HepG2 (cell line): Measurements from ENCODE around the gene RNU1-2. TPM values are rescaled to one million over a fixed set of nuclear protein-coding genes. Genes with fewer than 3 reads are reported as not detected.

Experiments used
- ATM ChIP-seq: fragments of 450-650 bp; IDR thresholded peaks from 2 replicates; pipeline ENCODE4 v1.7.1; 2017; ENCODE audit warnings: mild to moderate bottlenecking, borderline replicate concordance
- POLR2A ChIP-seq, 2 experiments: IDR thresholded peaks; 2 replicates each; pipeline ENCODE4 v1.6.1; 2011; ENCODE audit warnings: low read depth in 2 of 2, low read length in 2 of 2, mild to moderate bottlenecking in 1 of 2, moderate library complexity in 1 of 2; ENCODE audit not compliant: insufficient read depth in 1 of 2
- POLR2G ChIP-seq: fragments of 200-400 bp; formaldehyde crosslinking; IDR thresholded peaks from 2 replicates; pipeline ENCODE4 v1.6.1; 2018; ENCODE audit warnings: mild to moderate bottlenecking, low read depth, low read length, moderate library complexity
- SMYD3 ChIP-seq: sonication (generic); formaldehyde crosslinking; IDR thresholded peaks from 2 replicates; pipeline ENCODE4 v1.8.1; 2023; ENCODE audit warnings: mild to moderate bottlenecking, missing genetic modification reagents
- ZFP36L1 ChIP-seq: sonication (generic); formaldehyde crosslinking; IDR thresholded peaks from 2 replicates; pipeline ENCODE4 v1.8.0; 2022; ENCODE audit warnings: mild to moderate bottlenecking, missing genetic modification reagents, moderate library complexity
- ZNF207 ChIP-seq: fragments of 450-650 bp; IDR thresholded peaks from 2 replicates; pipeline ENCODE4 v1.6.1; 2016; ENCODE audit warnings: antibody characterized with exemption, borderline replicate concordance
- ZNF264 ChIP-seq: sonication (generic); formaldehyde crosslinking; IDR thresholded peaks from 2 replicates; pipeline ENCODE4 v1.4.0; 2020; ENCODE audit warnings: missing genetic modification reagents
- ZNF546 ChIP-seq: sonication (generic); formaldehyde crosslinking; conservative IDR thresholded peaks from 2 replicates; pipeline ENCODE4 v1.8.1; 2023; ENCODE audit warnings: mild to moderate bottlenecking, missing genetic modification reagents
- ZNF557 ChIP-seq: sonication (generic); formaldehyde crosslinking; IDR thresholded peaks from 2 replicates; pipeline ENCODE4 v1.4.0; 2020; ENCODE audit warnings: missing genetic modification reagents
- ZNF652 ChIP-seq: IDR thresholded peaks from 2 replicates; pipeline ENCODE4 v1.6.1; 2016; ENCODE audit warnings: low read depth, borderline replicate concordance
- ZNF749 ChIP-seq: sonication (generic); formaldehyde crosslinking; IDR thresholded peaks from 2 replicates; pipeline ENCODE4 v1.8.0; 2022; ENCODE audit warnings: mild to moderate bottlenecking, missing genetic modification reagents, moderate library complexity, borderline replicate concordance
- polyA plus RNA-seq, 8 experiments: library from polyadenylated mRNA; depleted of rRNA in 3 of 8; stranded (reverse) in 7 of 8; unstranded in 1 of 8; fragments of >200 nt; fragmentation: Illumina TruSeq in 4 of 8; extraction: Trizol in 4 of 8; gene quantifications; 2 replicates each; pipeline versions ENCODE4 v1.2.1 to v1.2.3, GENCODE V29; 2011 to 2016; ENCODE audit warnings: low read depth in 4 of 8, missing spikeins in 1 of 8, mixed read lengths in 1 of 8; ENCODE audit not compliant: insufficient read depth in 1 of 8
- total RNA-seq, 5 experiments: library from RNA; depleted of rRNA; stranded (reverse); fragments of >200 nt; fragmentation: Illumina TruSeq; extraction: Trizol; gene quantifications; 2 replicates each; pipeline ENCODE4 v1.2.3, GENCODE V29; 2016; ENCODE audit warnings: low read depth in 1 of 5
- TF ChIP-seq, protein P1 (sequence below): sonication (generic); formaldehyde crosslinking; IDR thresholded peaks from 2 replicates; pipeline ENCODE4 v1.8.1; 2023; ENCODE audit warnings: mild to moderate bottlenecking, missing genetic modification reagents
- TF ChIP-seq, protein P2 (sequence below): sonication (generic); formaldehyde crosslinking; IDR thresholded peaks from 2 replicates; pipeline ENCODE4 v1.4.0; 2020; ENCODE audit warnings: missing genetic modification reagents
- TF ChIP-seq, protein P3 (sequence below): sonication (generic); formaldehyde crosslinking; IDR thresholded peaks from 2 replicates; pipeline ENCODE4 v1.8.1; 2023; ENCODE audit warnings: mild to moderate bottlenecking, missing genetic modification reagents, borderline replicate concordance
- TF ChIP-seq, protein P4 (sequence below): sonication (generic); formaldehyde crosslinking; IDR thresholded peaks from 2 replicates; pipeline ENCODE4 v1.5.1; 2020; ENCODE audit warnings: mild to moderate bottlenecking, missing genetic modification reagents
- TF ChIP-seq, protein P5 (sequence below): sonication (generic); formaldehyde crosslinking; IDR thresholded peaks from 2 replicates; pipeline ENCODE4 v1.5.1; 2020; ENCODE audit warnings: missing genetic modification reagents, mild to moderate bottlenecking, borderline replicate concordance
- TF ChIP-seq, protein P6 (sequence below): fragments of 450-650 bp; IDR thresholded peaks from 2 replicates; pipeline ENCODE4 v1.6.1; 2016

RNU1-2 gene
- total and polyA plus RNA-seq, 2 of the 13 experiments (the other 11 are each of a cell fraction or from before 2014, with no cell fraction given) = under 0.01 to 11,018 TPM

DNA sequence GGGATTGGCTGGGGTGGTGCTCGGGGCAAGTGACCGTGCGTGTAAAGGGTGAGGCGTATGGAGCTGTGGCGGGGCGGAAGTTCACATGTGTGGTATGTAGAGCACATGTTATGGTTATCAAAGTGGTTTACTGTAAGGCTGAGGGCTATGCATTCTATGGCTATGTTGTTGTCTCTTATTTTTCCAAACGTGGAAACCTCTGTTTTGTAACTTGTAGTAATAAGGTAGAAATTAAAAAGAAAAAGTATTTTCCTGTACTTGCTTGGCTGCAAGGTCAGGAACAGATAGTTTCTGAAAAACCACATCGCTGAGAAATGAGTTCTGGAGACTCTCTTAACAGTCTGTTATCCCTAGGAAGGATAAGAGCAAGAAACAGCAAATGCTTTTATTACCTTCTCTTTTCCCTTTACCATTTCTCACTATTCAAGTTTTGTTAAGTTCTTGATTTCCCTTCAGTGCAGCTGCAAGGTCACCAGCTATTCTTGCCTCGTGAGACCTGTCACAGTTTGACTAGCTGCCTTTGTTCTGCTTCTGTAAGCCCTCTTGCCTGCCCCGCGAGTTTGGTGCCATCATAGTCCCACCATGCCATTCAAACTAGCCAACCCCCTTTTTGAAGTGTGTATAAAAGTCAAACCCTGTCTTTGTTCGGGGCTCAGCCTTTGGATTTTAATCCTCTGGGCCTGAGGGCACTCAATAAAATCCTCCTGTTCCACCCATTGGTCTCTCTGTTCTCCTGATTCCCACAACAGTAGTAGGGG, 9.5 kb downstream of the RNU1-2 start (continued):
- TF ChIP-seq, protein P1, sequence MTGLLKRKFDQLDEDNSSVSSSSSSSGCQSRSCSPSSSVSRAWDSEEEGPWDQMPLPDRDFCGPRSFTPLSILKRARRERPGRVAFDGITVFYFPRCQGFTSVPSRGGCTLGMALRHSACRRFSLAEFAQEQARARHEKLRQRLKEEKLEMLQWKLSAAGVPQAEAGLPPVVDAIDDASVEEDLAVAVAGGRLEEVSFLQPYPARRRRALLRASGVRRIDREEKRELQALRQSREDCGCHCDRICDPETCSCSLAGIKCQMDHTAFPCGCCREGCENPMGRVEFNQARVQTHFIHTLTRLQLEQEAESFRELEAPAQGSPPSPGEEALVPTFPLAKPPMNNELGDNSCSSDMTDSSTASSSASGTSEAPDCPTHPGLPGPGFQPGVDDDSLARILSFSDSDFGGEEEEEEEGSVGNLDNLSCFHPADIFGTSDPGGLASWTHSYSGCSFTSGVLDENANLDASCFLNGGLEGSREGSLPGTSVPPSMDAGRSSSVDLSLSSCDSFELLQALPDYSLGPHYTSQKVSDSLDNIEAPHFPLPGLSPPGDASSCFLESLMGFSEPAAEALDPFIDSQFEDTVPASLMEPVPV = no peak
- TF ChIP-seq ZNF749 (CRISPR knock-in tag) = peak; percentile 91
- 0 out of 2 replicates have a peak, but pooled peaks have one; percentile 32 for TF ChIP-seq ZNF264 (CRISPR knock-in tag)
- TF ChIP-seq, protein P2, sequence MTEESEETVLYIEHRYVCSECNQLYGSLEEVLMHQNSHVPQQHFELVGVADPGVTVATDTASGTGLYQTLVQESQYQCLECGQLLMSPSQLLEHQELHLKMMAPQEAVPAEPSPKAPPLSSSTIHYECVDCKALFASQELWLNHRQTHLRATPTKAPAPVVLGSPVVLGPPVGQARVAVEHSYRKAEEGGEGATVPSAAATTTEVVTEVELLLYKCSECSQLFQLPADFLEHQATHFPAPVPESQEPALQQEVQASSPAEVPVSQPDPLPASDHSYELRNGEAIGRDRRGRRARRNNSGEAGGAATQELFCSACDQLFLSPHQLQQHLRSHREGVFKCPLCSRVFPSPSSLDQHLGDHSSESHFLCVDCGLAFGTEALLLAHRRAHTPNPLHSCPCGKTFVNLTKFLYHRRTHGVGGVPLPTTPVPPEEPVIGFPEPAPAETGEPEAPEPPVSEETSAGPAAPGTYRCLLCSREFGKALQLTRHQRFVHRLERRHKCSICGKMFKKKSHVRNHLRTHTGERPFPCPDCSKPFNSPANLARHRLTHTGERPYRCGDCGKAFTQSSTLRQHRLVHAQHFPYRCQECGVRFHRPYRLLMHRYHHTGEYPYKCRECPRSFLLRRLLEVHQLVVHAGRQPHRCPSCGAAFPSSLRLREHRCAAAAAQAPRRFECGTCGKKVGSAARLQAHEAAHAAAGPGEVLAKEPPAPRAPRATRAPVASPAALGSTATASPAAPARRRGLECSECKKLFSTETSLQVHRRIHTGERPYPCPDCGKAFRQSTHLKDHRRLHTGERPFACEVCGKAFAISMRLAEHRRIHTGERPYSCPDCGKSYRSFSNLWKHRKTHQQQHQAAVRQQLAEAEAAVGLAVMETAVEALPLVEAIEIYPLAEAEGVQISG (CRISPR knock-in tag) = peak; percentile 70
- no peak for TF ChIP-seq ZNF207
- TF ChIP-seq POLR2G = peak; percentile 99
- 0 out of 2 replicates have a peak, but pooled peaks have one; percentile 17 for TF ChIP-seq ZNF652
- TF ChIP-seq, protein P3, sequence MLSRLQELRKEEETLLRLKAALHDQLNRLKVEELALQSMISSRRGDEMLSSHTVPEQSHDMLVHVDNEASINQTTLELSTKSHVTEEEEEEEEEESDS (CRISPR knock-in tag) = peak; percentile 100
- peak; percentile 74; the same call in 1 of the 2 replicates for TF ChIP-seq ZNF557 (CRISPR knock-in tag)
- TF ChIP-seq, protein P4, sequence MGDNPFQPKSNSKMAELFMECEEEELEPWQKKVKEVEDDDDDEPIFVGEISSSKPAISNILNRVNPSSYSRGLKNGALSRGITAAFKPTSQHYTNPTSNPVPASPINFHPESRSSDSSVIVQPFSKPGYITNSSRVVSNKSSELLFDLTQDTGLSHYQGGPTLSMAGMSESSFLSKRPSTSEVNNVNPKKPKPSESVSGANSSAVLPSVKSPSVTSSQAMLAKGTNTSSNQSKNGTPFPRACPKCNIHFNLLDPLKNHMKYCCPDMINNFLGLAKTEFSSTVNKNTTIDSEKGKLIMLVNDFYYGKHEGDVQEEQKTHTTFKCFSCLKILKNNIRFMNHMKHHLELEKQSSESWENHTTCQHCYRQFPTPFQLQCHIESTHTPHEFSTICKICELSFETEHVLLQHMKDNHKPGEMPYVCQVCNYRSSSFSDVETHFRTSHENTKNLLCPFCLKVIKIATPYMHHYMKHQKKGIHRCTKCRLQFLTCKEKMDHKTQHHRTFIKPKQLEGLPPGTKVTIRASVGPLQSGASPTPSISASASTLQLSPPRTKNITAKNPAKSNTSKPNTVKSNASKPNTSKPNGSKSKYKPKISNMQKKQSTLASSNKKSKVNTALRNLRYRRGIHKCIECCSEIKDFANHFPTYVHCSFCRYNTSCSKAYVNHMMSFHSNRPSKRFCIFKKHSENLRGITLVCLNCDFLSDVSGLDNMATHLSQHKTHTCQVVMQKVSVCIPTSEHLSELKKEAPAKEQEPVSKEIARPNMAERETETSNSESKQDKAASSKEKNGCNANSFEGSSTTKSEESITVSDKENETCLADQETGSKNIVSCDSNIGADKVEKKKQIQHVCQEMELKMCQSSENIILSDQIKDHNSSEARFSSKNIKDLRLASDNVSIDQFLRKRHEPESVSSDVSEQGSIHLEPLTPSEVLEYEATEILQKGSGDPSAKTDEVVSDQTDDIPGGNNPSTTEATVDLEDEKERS (CRISPR knock-in tag) = 0 out of 2 replicates have a peak, but pooled peaks have one; percentile 47
- TF ChIP-seq ZFP36L1 = peak; percentile 23; the same call in 1 of the 2 replicates
- no peak for TF ChIP-seq ATM
- TF ChIP-seq, protein P5, sequence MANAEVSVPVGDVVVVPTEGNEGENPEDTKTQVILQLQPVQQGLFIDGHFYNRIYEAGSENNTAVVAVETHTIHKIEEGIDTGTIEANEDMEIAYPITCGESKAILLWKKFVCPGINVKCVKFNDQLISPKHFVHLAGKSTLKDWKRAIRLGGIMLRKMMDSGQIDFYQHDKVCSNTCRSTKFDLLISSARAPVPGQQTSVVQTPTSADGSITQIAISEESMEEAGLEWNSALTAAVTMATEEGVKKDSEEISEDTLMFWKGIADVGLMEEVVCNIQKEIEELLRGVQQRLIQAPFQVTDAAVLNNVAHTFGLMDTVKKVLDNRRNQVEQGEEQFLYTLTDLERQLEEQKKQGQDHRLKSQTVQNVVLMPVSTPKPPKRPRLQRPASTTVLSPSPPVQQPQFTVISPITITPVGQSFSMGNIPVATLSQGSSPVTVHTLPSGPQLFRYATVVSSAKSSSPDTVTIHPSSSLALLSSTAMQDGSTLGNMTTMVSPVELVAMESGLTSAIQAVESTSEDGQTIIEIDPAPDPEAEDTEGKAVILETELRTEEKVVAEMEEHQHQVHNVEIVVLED (CRISPR knock-in tag) = peak; percentile 51; the same call in 1 of the 2 replicates
- TF ChIP-seq SMYD3 = peak; percentile 49; the same call in 1 of the 2 replicates
- TF ChIP-seq POLR2A (IDR thresholded peaks at IDR 0.05; ENCODE audit: insufficient read depth in 1 of 2, low read depth in 2 of 2, low read length in 2 of 2) = peak; percentile 97 to 100
- 0 out of 2 replicates have a peak, but pooled peaks have one; percentile 37 for TF ChIP-seq ZNF546 (CRISPR knock-in tag)
- TF ChIP-seq, protein P6, sequence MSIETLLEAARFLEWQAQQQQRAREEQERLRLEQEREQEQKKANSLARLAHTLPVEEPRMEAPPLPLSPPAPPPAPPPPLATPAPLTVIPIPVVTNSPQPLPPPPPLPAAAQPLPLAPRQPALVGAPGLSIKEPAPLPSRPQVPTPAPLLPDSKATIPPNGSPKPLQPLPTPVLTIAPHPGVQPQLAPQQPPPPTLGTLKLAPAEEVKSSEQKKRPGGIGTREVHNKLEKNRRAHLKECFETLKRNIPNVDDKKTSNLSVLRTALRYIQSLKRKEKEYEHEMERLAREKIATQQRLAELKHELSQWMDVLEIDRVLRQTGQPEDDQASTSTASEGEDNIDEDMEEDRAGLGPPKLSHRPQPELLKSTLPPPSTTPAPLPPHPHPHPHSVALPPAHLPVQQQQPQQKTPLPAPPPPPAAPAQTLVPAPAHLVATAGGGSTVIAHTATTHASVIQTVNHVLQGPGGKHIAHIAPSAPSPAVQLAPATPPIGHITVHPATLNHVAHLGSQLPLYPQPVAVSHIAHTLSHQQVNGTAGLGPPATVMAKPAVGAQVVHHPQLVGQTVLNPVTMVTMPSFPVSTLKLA = peak; percentile 92
